Stimulated activated CD4-positive, alpha-beta T cell treated with anti-CD3 and anti-CD28 coated beads, Interleukin-2, amount 100 ng/mL, for 4 hours (primary cell): ENCODE results near the gene NSMCE1.

Source experiments
- DNase-seq: peaks from one replicate; pipeline ENCODE4 v3.0.0-alpha.2; 2020; ENCODE audit warnings: low read depth

The NSMCE1 gene

GRCh38 chr16:27268376-27269299 lies at the start of gene NSMCE1:
TSS of gene NSMCE1 (minus strand) at chr16:27268772. CDS start at chr16:27257570, 11,202 bp downstream.
- peak; percentile 95 for DNase-seq

- peak; percentile 39 for DNase-seq
Observed at GRCh38 chr16:27317738-27318391, 49.3 kb upstream of the NSMCE1 start.

GRCh38 chr16:27317320-27317719 lies 48.7 kb upstream of the NSMCE1 start:
- DNase-seq, result no peak

- no peak for DNase-seq
Observed at GRCh38 chr16:27316038-27316680, 47.6 kb upstream of the NSMCE1 start.

- DNase-seq, result no peak
Observed at GRCh38 chr16:27315333-27316037, 46.9 kb upstream of the NSMCE1 start.

GRCh38 chr16:27314986-27315332 lies 46.4 kb upstream of the NSMCE1 start:
- no peak for DNase-seq

GRCh38 chr16:27314161-27314723 lies 45.7 kb upstream of the NSMCE1 start:
- DNase-seq, result no peak

GRCh38 chr16:27313422-27314160 lies 45.0 kb upstream of the NSMCE1 start, which contains the start of gene IL4R:
TSS of gene IL4R (plus strand) at chr16:27313974. CDS start at chr16:27340204, 26,230 bp downstream.
- peak; percentile 49 for DNase-seq

GRCh38 chr16:27312580-27313421 lies 44.2 kb upstream of the NSMCE1 start:
- DNase-seq, result no peak

- DNase-seq, result no peak
Observed at GRCh38 chr16:27311897-27312303, 43.3 kb upstream of the NSMCE1 start.

- DNase-seq, result no peak
Observed at GRCh38 chr16:27311448-27311830, 42.9 kb upstream of the NSMCE1 start.

- no peak for DNase-seq
Observed at GRCh38 chr16:27310576-27311447, 42.2 kb upstream of the NSMCE1 start.

GRCh38 chr16:27308792-27309191 lies 40.2 kb upstream of the NSMCE1 start:
- no peak for DNase-seq

GRCh38 chr16:27305839-27306442 lies 37.4 kb upstream of the NSMCE1 start:
- no peak for DNase-seq

- no peak for DNase-seq
Observed at GRCh38 chr16:27304881-27305745, 36.5 kb upstream of the NSMCE1 start.

- DNase-seq, result no peak
Observed at GRCh38 chr16:27304102-27304501, 35.5 kb upstream of the NSMCE1 start.

- DNase-seq, result no peak
Observed at GRCh38 chr16:27303256-27304100, 34.9 kb upstream of the NSMCE1 start.
